ENCODE data around the gene PIGZ.
"Not testable (repeated sequence)": the region's sequence is repeated elsewhere in the genome, so short reads cannot be mapped to it uniquely, and the experiment has no call there.

PIGZ gene

GRCh38 chr3:196962930-196963630 lies 5.6 kb downstream of the PIGZ start:
- no peaks in the 10 kb centered on the region for H3K36me3 ChIP-seq (ENCODE audit: insufficient read depth, low read length)
- no peaks in the 10 kb centered on the region; the same call in 1 of the 2 replicates for H3K4me1 ChIP-seq (ENCODE audit: insufficient read depth, low read length)
- H3K9ac ChIP-seq (ENCODE audit: low read depth, low read length): no peak overlapping the region
- no peaks in the 10 kb centered on the region; the same call in 1 of the 2 replicates for H3K9me3 ChIP-seq (ENCODE audit: control insufficient read depth, insufficient read depth, low read length)

- no peak overlapping the region for H3K9ac ChIP-seq (ENCODE audit: low read depth, low read length)
- H3K4me1 ChIP-seq (ENCODE audit: insufficient read depth, low read length): no peaks in the 10 kb centered on the region
- H3K9me3 ChIP-seq (ENCODE audit: control insufficient read depth, insufficient read depth, low read length): no peaks in the 10 kb centered on the region; the same call in 1 of the 2 replicates
- no peaks in the 10 kb centered on the region for H3K36me3 ChIP-seq (ENCODE audit: insufficient read depth, low read length)
These were observed 6.3 kb downstream of the PIGZ start for GRCh38 chr3:196962108-196962929.

- no peaks in the 10 kb centered on the region for H3K9me3 ChIP-seq (ENCODE audit: control insufficient read depth, insufficient read depth, low read length)
- no peaks in the 10 kb centered on the region for H3K4me1 ChIP-seq (ENCODE audit: insufficient read depth, low read length)
- H3K9ac ChIP-seq (ENCODE audit: low read depth, low read length): no peak overlapping the region
- no peaks in the 10 kb centered on the region for H3K36me3 ChIP-seq (ENCODE audit: insufficient read depth, low read length)
These were observed 13.8 kb downstream of the PIGZ start for GRCh38 chr3:196954832-196955231.

- Histone ChIP-seq H3K36me3 (ENCODE audit: insufficient read depth, low read length) (no peaks in the 10 kb centered on the region), H3K9ac (ENCODE audit: low read depth, low read length) (no peak overlapping the region), H3K9me3 (ENCODE audit: control insufficient read depth, insufficient read depth, low read length) (no peaks in the 10 kb centered on the region), H3K4me1 (ENCODE audit: insufficient read depth, low read length) (no peaks in the 10 kb centered on the region)
These were observed 17.3 kb downstream of the PIGZ start for GRCh38 chr3:196951371-196951770.

GRCh38 chr3:196949750-196950149 lies 18.9 kb downstream of the PIGZ start:
- H3K36me3 ChIP-seq (ENCODE audit: insufficient read depth, low read length): no peaks in the 10 kb centered on the region
- no peaks in the 10 kb centered on the region for H3K9me3 ChIP-seq (ENCODE audit: control insufficient read depth, insufficient read depth, low read length)
- no peaks in the 10 kb centered on the region for H3K4me1 ChIP-seq (ENCODE audit: insufficient read depth, low read length)
- H3K9ac ChIP-seq (ENCODE audit: low read depth, low read length): no peak overlapping the region

GRCh38 chr3:196949285-196949619 lies 19.4 kb downstream of the PIGZ start:
- no peaks in the 10 kb centered on the region for H3K36me3 ChIP-seq (ENCODE audit: insufficient read depth, low read length)
- no peaks in the 10 kb centered on the region for H3K4me1 ChIP-seq (ENCODE audit: insufficient read depth, low read length)
- H3K9ac ChIP-seq (ENCODE audit: low read depth, low read length): no peak overlapping the region
- no peaks in the 10 kb centered on the region for H3K9me3 ChIP-seq (ENCODE audit: control insufficient read depth, insufficient read depth, low read length)

- Histone ChIP-seq H3K36me3 (ENCODE audit: insufficient read depth, low read length) (no peaks in the 10 kb centered on the region), H3K4me1 (ENCODE audit: insufficient read depth, low read length) (no peaks in the 10 kb centered on the region), H3K9ac (ENCODE audit: low read depth, low read length) (no peak overlapping the region), H3K9me3 (ENCODE audit: control insufficient read depth, insufficient read depth, low read length) (no peaks in the 10 kb centered on the region)
These were observed 20.0 kb downstream of the PIGZ start for GRCh38 chr3:196948442-196949284.

GRCh38 chr3:196947860-196948441 lies 20.7 kb downstream of the PIGZ start:
- no peaks in the 10 kb centered on the region for H3K4me1 ChIP-seq (ENCODE audit: insufficient read depth, low read length)
- H3K9me3 ChIP-seq (ENCODE audit: control insufficient read depth, insufficient read depth, low read length): no peaks in the 10 kb centered on the region
- H3K36me3 ChIP-seq (ENCODE audit: insufficient read depth, low read length): no peaks in the 10 kb centered on the region
- no peak overlapping the region for H3K9ac ChIP-seq (ENCODE audit: low read depth, low read length)

GRCh38 chr3:196947136-196947859 lies 21.3 kb downstream of the PIGZ start:
- no peak overlapping the region for H3K9ac ChIP-seq (ENCODE audit: low read depth, low read length)
- H3K36me3 ChIP-seq (ENCODE audit: insufficient read depth, low read length): no peaks in the 10 kb centered on the region
- no peaks in the 10 kb centered on the region for H3K9me3 ChIP-seq (ENCODE audit: control insufficient read depth, insufficient read depth, low read length)
- H3K4me1 ChIP-seq (ENCODE audit: insufficient read depth, low read length): no peaks in the 10 kb centered on the region

- H3K36me3 ChIP-seq (ENCODE audit: insufficient read depth, low read length); H3K9me3 ChIP-seq (ENCODE audit: control insufficient read depth, insufficient read depth, low read length); H3K4me1 ChIP-seq (ENCODE audit: insufficient read depth, low read length): not testable (repeated sequence)
- H3K9ac ChIP-seq (ENCODE audit: low read depth, low read length): peak overlapping the region; percentile 51; the same call in 1 of the 2 replicates
These were observed 24.4 kb downstream of the PIGZ start for GRCh38 chr3:196944037-196944790.

- peaks cover 9% of the 10 kb centered on the region for H3K36me3 ChIP-seq (ENCODE audit: insufficient read depth, low read length)
- no peaks in the 10 kb centered on the region for H3K9me3 ChIP-seq (ENCODE audit: control insufficient read depth, insufficient read depth, low read length)
- peak overlapping the region; percentile 51 for H3K9ac ChIP-seq (ENCODE audit: low read depth, low read length)
- H3K4me1 ChIP-seq (ENCODE audit: insufficient read depth, low read length): peaks cover 7% of the 10 kb centered on the region; the same call in 1 of the 2 replicates
These were observed 25.7 kb downstream of the PIGZ start for GRCh38 chr3:196942915-196943277.

GRCh38 chr3:196942226-196942914 lies 26.3 kb downstream of the PIGZ start, which contains the start of gene NCBP2:
NCBP2 (minus strand) TSS chr3:196942528; CDS start chr3:196942503, 25 bp downstream.
- peaks cover 7% of the 10 kb centered on the region; the same call in 1 of the 2 replicates for H3K4me1 ChIP-seq (ENCODE audit: insufficient read depth, low read length)
- no peaks in the 10 kb centered on the region for H3K9me3 ChIP-seq (ENCODE audit: control insufficient read depth, insufficient read depth, low read length)
- peaks cover 14% of the 10 kb centered on the region for H3K36me3 ChIP-seq (ENCODE audit: insufficient read depth, low read length)
- peak within 1 kb of the TSS; percentile 86 for H3K9ac ChIP-seq (ENCODE audit: low read depth, low read length)

Measured in ES-I3 (cell line).